DOHH2 (cell line): ENCODE data around the gene RNF34.

ENCODE experiments used
- H3F3A ChIP-seq: fragments of 200-600 bp; sonication (generic), shearing (Covaris generic); 2 replicates; pipeline ENCODE4 v1.6.0; 2016; ENCODE audit warnings: antibody characterized with exemption, mild to moderate bottlenecking; ENCODE audit not compliant: control insufficient read depth, insufficient read depth
- H3K27ac ChIP-seq: fragments of 200-600 bp; sonication (generic); 2 replicates; pipeline ENCODE4 v1.5.1; 2014; ENCODE audit warnings: low read depth, mild to moderate bottlenecking, low read length, moderate library complexity
- H3K27me3 ChIP-seq: fragments of 200-600 bp; sonication (generic); 2 replicates; pipeline ENCODE4 v1.6.1; 2014; ENCODE audit warnings: mild to moderate bottlenecking, low read length, mixed read lengths; ENCODE audit not compliant: control insufficient read depth
- H3K36me3 ChIP-seq: fragments of 200-600 bp; sonication (generic); 2 replicates; pipeline ENCODE4 v1.6.1; 2014; ENCODE audit warnings: mild to moderate bottlenecking, low read length, moderate library complexity, mixed read lengths; ENCODE audit not compliant: control insufficient read depth
- H3K4me1 ChIP-seq: fragments of 200-600 bp; sonication (generic); 2 replicates; pipeline ENCODE4 v1.6.1; 2014; ENCODE audit warnings: mild to moderate bottlenecking, low read length, mixed read lengths; ENCODE audit not compliant: control insufficient read depth
- H3K4me2 ChIP-seq: fragments of 200-600 bp; sonication (generic); 2 replicates; pipeline ENCODE4 v1.6.0; 2014; ENCODE audit warnings: mild to moderate bottlenecking, low read length, moderate library complexity
- H3K4me3 ChIP-seq: fragments of 200-600 bp; sonication (generic); 2 replicates; pipeline ENCODE4 v1.5.1; 2014; ENCODE audit warnings: mild to moderate bottlenecking, low read length, mixed read lengths
- H3K79me2 ChIP-seq: fragments of 200-600 bp; sonication (generic); 2 replicates; pipeline ENCODE4 v1.6.1; 2014; ENCODE audit warnings: mild to moderate bottlenecking, low read length, mixed read lengths; ENCODE audit not compliant: control insufficient read depth
- H3K9me2 ChIP-seq: fragments of 200-600 bp; sonication (generic); replicated peaks from 2 replicates; pipeline ENCODE4 v1.6.1; 2014; ENCODE audit warnings: mild to moderate bottlenecking, low read length, mixed read lengths; ENCODE audit not compliant: control insufficient read depth
- H3K9me3 ChIP-seq: fragments of 200-600 bp; sonication (generic); 2 replicates; pipeline ENCODE4 v1.6.1; 2014; ENCODE audit warnings: antibody characterized with exemption, low read length, mixed read lengths; ENCODE audit not compliant: control insufficient read depth, insufficient read depth
- H4K20me1 ChIP-seq: fragments of 200-600 bp; sonication (generic); 2 replicates; pipeline ENCODE4 v1.6.0; 2014; ENCODE audit warnings: low read depth, mild to moderate bottlenecking, antibody characterized with exemption, low read length, moderate library complexity; ENCODE audit not compliant: control insufficient read depth, insufficient read depth
- CTCF ChIP-seq: fragments of 200-600 bp; sonication (generic); IDR thresholded peaks from one replicate; pipeline ENCODE4 v1.5.1; 2014; ENCODE audit warnings: antibody characterized with exemption, mild to moderate bottlenecking, low read depth, low read length; ENCODE audit not compliant: poor library complexity, severe bottlenecking
- EZH2phosphoT487 ChIP-seq: fragments of 200-600 bp; sonication (generic); IDR thresholded peaks from 2 replicates; pipeline ENCODE4 v1.6.1; 2017; ENCODE audit warnings: borderline replicate concordance, mild to moderate bottlenecking, antibody characterized with exemption, low read length, moderate library complexity, mixed read lengths

RNF34 gene

GRCh38 chr12:121355818-121356217, 44.1 kb upstream of the RNF34 start:
- Histone ChIP-seq H3K9me2 (no peaks in the 10 kb centered on the region), H3K79me2 (peaks cover 14% of the 10 kb centered on the region), H3K9me3 (no peaks in the 10 kb centered on the region), H3K4me1 (peaks cover 9% of the 10 kb centered on the region), H3K4me2 (no peak overlapping the region), H3K36me3 (peaks cover 5% of the 10 kb centered on the region), H3K4me3 (no peak overlapping the region), H4K20me1 (peaks cover 3% of the 10 kb centered on the region; the same call in 1 of the 2 replicates), H3K27me3 (0 out of 2 replicates have a peak, but pooled peaks cover 2% of the 10 kb centered on the region), H3K27ac (no peak overlapping the region), H3F3A (peaks cover 4% of the 10 kb centered on the region; the same call in 1 of the 2 replicates)
- TF ChIP-seq CTCF (no peak), EZH2phosphoT487 (no peak)

GRCh38 chr12:121356657-121357056, 43.3 kb upstream of the RNF34 start:
- Histone ChIP-seq H3K4me1 (peaks cover 5% of the 10 kb centered on the region), H3K27ac (no peak overlapping the region), H3K4me2 (no peak overlapping the region), H4K20me1 (no peaks in the 10 kb centered on the region), H3F3A (peaks cover 4% of the 10 kb centered on the region; the same call in 1 of the 2 replicates), H3K79me2 (peaks cover 6% of the 10 kb centered on the region), H3K36me3 (peaks cover 2% of the 10 kb centered on the region; the same call in 1 of the 2 replicates), H3K27me3 (0 out of 2 replicates have a peak, but pooled peaks cover 2% of the 10 kb centered on the region), H3K9me2 (no peaks in the 10 kb centered on the region), H3K4me3 (no peak overlapping the region), H3K9me3 (no peaks in the 10 kb centered on the region)
- TF ChIP-seq CTCF (no peak), EZH2phosphoT487 (no peak)

GRCh38 chr12:121357331-121357730, 42.6 kb upstream of the RNF34 start:
- no peaks in the 10 kb centered on the region for H3K36me3 ChIP-seq
- H3K4me1 ChIP-seq, result peaks cover 5% of the 10 kb centered on the region
- H3K9me2 ChIP-seq, result no peaks in the 10 kb centered on the region
- H3K79me2 ChIP-seq, result no peaks in the 10 kb centered on the region
- H3K27ac ChIP-seq, result no peak overlapping the region
- no peak for TF ChIP-seq CTCF
- no peak for TF ChIP-seq EZH2phosphoT487
- H3K4me2 ChIP-seq, result no peak overlapping the region
- no peak overlapping the region for H3K4me3 ChIP-seq
- H3F3A ChIP-seq, result peaks cover 4% of the 10 kb centered on the region; the same call in 1 of the 2 replicates
- H3K9me3 ChIP-seq, result no peaks in the 10 kb centered on the region
- H4K20me1 ChIP-seq, result no peaks in the 10 kb centered on the region
- 0 out of 2 replicates have a peak, but pooled peaks cover 2% of the 10 kb centered on the region for H3K27me3 ChIP-seq

GRCh38 chr12:121358073-121358472, 41.8 kb upstream of the RNF34 start:
- H3K9me3 ChIP-seq, result no peaks in the 10 kb centered on the region
- TF ChIP-seq CTCF, result no peak
- no peak for TF ChIP-seq EZH2phosphoT487

More at GRCh38 chr12:121358073-121358472, 41.8 kb upstream of the RNF34 start:
- Histone ChIP-seq H3K79me2 (no peaks in the 10 kb centered on the region), H4K20me1 (no peaks in the 10 kb centered on the region), H3K27me3 (0 out of 2 replicates have a peak, but pooled peaks cover 2% of the 10 kb centered on the region), H3K4me1 (peaks cover 2% of the 10 kb centered on the region), H3K27ac (no peak overlapping the region), H3K4me2 (no peak overlapping the region), H3K9me2 (no peaks in the 10 kb centered on the region), H3F3A (peaks cover 4% of the 10 kb centered on the region; the same call in 1 of the 2 replicates), H3K36me3 (no peaks in the 10 kb centered on the region), H3K4me3 (no peak overlapping the region)
